ENCODE measurements around the gene EIF5A.
A peak's percentile ranks its signal among the peaks of the same experiment; 100 is the strongest.

The EIF5A gene

GRCh38 chr17:7341842-7342241 is 34.4 kb downstream of the EIF5A start:
- peaks cover 53% of the 10 kb centered on the region for H3K36me3 Mint-ChIP-seq (ENCODE audit: low read depth)

GRCh38 chr17:7343250-7343649 is 35.8 kb downstream of the EIF5A start:
- no peak for DNase-seq (ENCODE audit: low spot score)
- H3K27me3 Mint-ChIP-seq (ENCODE audit: low read depth), result no peaks in the 10 kb centered on the region
- no peak overlapping the region for H3K4me3 Mint-ChIP-seq
- H3K27ac Mint-ChIP-seq, result no peak overlapping the region
- peaks cover 52% of the 10 kb centered on the region for H3K36me3 Mint-ChIP-seq (ENCODE audit: low read depth)
- H3K4me1 Mint-ChIP-seq (ENCODE audit: low read depth), result peaks cover 9% of the 10 kb centered on the region
- H3K9me3 Mint-ChIP-seq, result no peaks in the 10 kb centered on the region

More at GRCh38 chr17:7341842-7342241, 34.4 kb downstream of the EIF5A start:
- no peak for DNase-seq (ENCODE audit: low spot score)
- Mint-ChIP-seq H3K4me1 (ENCODE audit: low read depth) (peaks cover 20% of the 10 kb centered on the region), H3K27ac (no peak overlapping the region), H3K4me3 (no peak overlapping the region), H3K27me3 (ENCODE audit: low read depth) (no peaks in the 10 kb centered on the region), H3K9me3 (no peaks in the 10 kb centered on the region)

- peak overlapping the region; percentile 36 for H3K27ac Mint-ChIP-seq
- no peaks in the 10 kb centered on the region for H3K27me3 Mint-ChIP-seq (ENCODE audit: low read depth)
- H3K9me3 Mint-ChIP-seq, result no peaks in the 10 kb centered on the region
- H3K4me1 Mint-ChIP-seq (ENCODE audit: low read depth), result peaks cover 7% of the 10 kb centered on the region
- no peak for DNase-seq (ENCODE audit: low spot score)
- H3K4me3 Mint-ChIP-seq, result no peak overlapping the region
- peaks cover 61% of the 10 kb centered on the region for H3K36me3 Mint-ChIP-seq (ENCODE audit: low read depth)
These were observed 39.6 kb downstream of the EIF5A start for GRCh38 chr17:7346761-7347614.

GRCh38 chr17:7347630-7348477 is 40.4 kb downstream of the EIF5A start:
- no peak overlapping the region for H3K4me3 Mint-ChIP-seq
- H3K36me3 Mint-ChIP-seq (ENCODE audit: low read depth), result peaks cover 65% of the 10 kb centered on the region
- no peaks in the 10 kb centered on the region for H3K9me3 Mint-ChIP-seq
- DNase-seq (ENCODE audit: low spot score), result no peak
- H3K27ac Mint-ChIP-seq, result no peak overlapping the region
- peaks cover 13% of the 10 kb centered on the region for H3K4me1 Mint-ChIP-seq (ENCODE audit: low read depth)
- no peaks in the 10 kb centered on the region for H3K27me3 Mint-ChIP-seq (ENCODE audit: low read depth)

- Mint-ChIP-seq H3K27ac (peak overlapping the region; percentile 55), H3K4me1 (ENCODE audit: low read depth) (peaks cover 13% of the 10 kb centered on the region), H3K9me3 (no peaks in the 10 kb centered on the region), H3K27me3 (ENCODE audit: low read depth) (no peaks in the 10 kb centered on the region), H3K4me3 (no peak overlapping the region), H3K36me3 (ENCODE audit: low read depth) (peaks cover 64% of the 10 kb centered on the region)
- DNase-seq (ENCODE audit: low spot score), result no peak
These were observed 41.2 kb downstream of the EIF5A start for GRCh38 chr17:7348478-7349242.

- DNase-seq (ENCODE audit: low spot score), result peak; percentile 90
- Mint-ChIP-seq H3K27ac (peak within 1 kb of the TSS; percentile 76), H3K9me3 (no peaks in the 10 kb centered on the region), H3K4me1 (ENCODE audit: low read depth) (peaks cover 25% of the 10 kb centered on the region), H3K27me3 (ENCODE audit: low read depth) (no peaks in the 10 kb centered on the region), H3K4me3 (peak within 1 kb of the TSS; percentile 80), H3K36me3 (ENCODE audit: low read depth) (peaks cover 45% of the 10 kb centered on the region)
These were observed 44.5 kb downstream of the EIF5A start, which contains the start of gene KCTD11 for GRCh38 chr17:7351665-7352502. KCTD11 (plus strand) TSS chr17:7352162.

GRCh38 chr17:7352503-7352889 is 45.1 kb downstream of the EIF5A start:
- Mint-ChIP-seq H3K36me3 (ENCODE audit: low read depth) (peaks cover 40% of the 10 kb centered on the region), H3K9me3 (no peaks in the 10 kb centered on the region), H3K4me1 (ENCODE audit: low read depth) (peaks cover 25% of the 10 kb centered on the region), H3K4me3 (peak overlapping the region; percentile 80), H3K27ac (peak overlapping the region; percentile 76), H3K27me3 (ENCODE audit: low read depth) (no peaks in the 10 kb centered on the region)
- DNase-seq (ENCODE audit: low spot score), result no peak

- Mint-ChIP-seq H3K4me1 (ENCODE audit: low read depth) (peaks cover 25% of the 10 kb centered on the region), H3K27ac (peak overlapping the region; percentile 76), H3K36me3 (ENCODE audit: low read depth) (peaks cover 35% of the 10 kb centered on the region), H3K9me3 (no peaks in the 10 kb centered on the region), H3K4me3 (peak overlapping the region; percentile 80), H3K27me3 (ENCODE audit: low read depth) (no peaks in the 10 kb centered on the region)
- DNase-seq (ENCODE audit: low spot score), result no peak
These were observed 45.6 kb downstream of the EIF5A start for GRCh38 chr17:7352910-7353635.

GRCh38 chr17:7354262-7354843 is 46.9 kb downstream of the EIF5A start:
- Mint-ChIP-seq H3K36me3 (ENCODE audit: low read depth) (peaks cover 24% of the 10 kb centered on the region), H3K27me3 (ENCODE audit: low read depth) (no peaks in the 10 kb centered on the region), H3K27ac (peak overlapping the region; percentile 85), H3K9me3 (no peaks in the 10 kb centered on the region), H3K4me1 (ENCODE audit: low read depth) (peaks cover 23% of the 10 kb centered on the region), H3K4me3 (no peak overlapping the region)
- no peak for DNase-seq (ENCODE audit: low spot score)

GRCh38 chr17:7355053-7355452 is 47.6 kb downstream of the EIF5A start, which contains the start of gene TMEM95:
TMEM95 (plus strand) TSS chr17:7355156; CDS start chr17:7355205, 49 bp downstream.
- Mint-ChIP-seq H3K4me3 (no peak within 1 kb of the TSS), H3K27ac (peak within 1 kb of the TSS; percentile 85), H3K36me3 (ENCODE audit: low read depth) (peaks cover 19% of the 10 kb centered on the region), H3K9me3 (no peaks in the 10 kb centered on the region), H3K27me3 (ENCODE audit: low read depth) (no peaks in the 10 kb centered on the region), H3K4me1 (ENCODE audit: low read depth) (peaks cover 17% of the 10 kb centered on the region)
- no peak for DNase-seq (ENCODE audit: low spot score)

GRCh38 chr17:7355573-7355972 is 48.1 kb downstream of the EIF5A start:
- Mint-ChIP-seq H3K9me3 (no peaks in the 10 kb centered on the region), H3K27ac (peak overlapping the region; percentile 19), H3K4me1 (ENCODE audit: low read depth) (peaks cover 17% of the 10 kb centered on the region), H3K36me3 (ENCODE audit: low read depth) (peaks cover 16% of the 10 kb centered on the region), H3K4me3 (no peak overlapping the region), H3K27me3 (ENCODE audit: low read depth) (no peaks in the 10 kb centered on the region)
- DNase-seq (ENCODE audit: low spot score), result no peak

- H3K36me3 Mint-ChIP-seq (ENCODE audit: low read depth), result peaks cover 12% of the 10 kb centered on the region
- H3K9me3 Mint-ChIP-seq, result no peaks in the 10 kb centered on the region
- no peaks in the 10 kb centered on the region for H3K27me3 Mint-ChIP-seq (ENCODE audit: low read depth)
- no peak overlapping the region for H3K4me3 Mint-ChIP-seq
- H3K4me1 Mint-ChIP-seq (ENCODE audit: low read depth), result peaks cover 17% of the 10 kb centered on the region
- DNase-seq (ENCODE audit: low spot score), result peak; percentile 81
- no peak overlapping the region for H3K27ac Mint-ChIP-seq
These were observed 48.7 kb downstream of the EIF5A start for GRCh38 chr17:7356072-7356549.
